A549 (cell line): ENCODE data around the gene SBF1.

Experiments used
- CTCF ChIP-seq: fragments of >200 bp; sonication (Bioruptor Twin); formaldehyde crosslinking; IDR thresholded peaks from 3 replicates; pipeline ENCODE4 v1.5.1; 2016
- MYC ChIP-seq: IDR thresholded peaks from 2 replicates; pipeline ENCODE4 v1.6.1; 2012; ENCODE audit warnings: mild to moderate bottlenecking, inconsistent platforms, low read length, improper control_type of control experiment, borderline replicate concordance
- POLR2A ChIP-seq: IDR thresholded peaks from 2 replicates; pipeline ENCODE4 v1.6.1; 2012; ENCODE audit warnings: mild to moderate bottlenecking, low read length
- RARB ChIP-seq: fragments of 250-450 bp; sonication (Bioruptor Pico); IDR thresholded peaks from 2 replicates; pipeline ENCODE4 v1.8.0; 2021; ENCODE audit warnings: mild to moderate bottlenecking, moderate library complexity
- REST ChIP-seq: fragments of 200-600 bp; sonication (generic); IDR thresholded peaks from 2 replicates; pipeline ENCODE4 v1.6.1; 2016; ENCODE audit warnings: antibody characterized with exemption, mild to moderate bottlenecking, moderate library complexity

DNA sequence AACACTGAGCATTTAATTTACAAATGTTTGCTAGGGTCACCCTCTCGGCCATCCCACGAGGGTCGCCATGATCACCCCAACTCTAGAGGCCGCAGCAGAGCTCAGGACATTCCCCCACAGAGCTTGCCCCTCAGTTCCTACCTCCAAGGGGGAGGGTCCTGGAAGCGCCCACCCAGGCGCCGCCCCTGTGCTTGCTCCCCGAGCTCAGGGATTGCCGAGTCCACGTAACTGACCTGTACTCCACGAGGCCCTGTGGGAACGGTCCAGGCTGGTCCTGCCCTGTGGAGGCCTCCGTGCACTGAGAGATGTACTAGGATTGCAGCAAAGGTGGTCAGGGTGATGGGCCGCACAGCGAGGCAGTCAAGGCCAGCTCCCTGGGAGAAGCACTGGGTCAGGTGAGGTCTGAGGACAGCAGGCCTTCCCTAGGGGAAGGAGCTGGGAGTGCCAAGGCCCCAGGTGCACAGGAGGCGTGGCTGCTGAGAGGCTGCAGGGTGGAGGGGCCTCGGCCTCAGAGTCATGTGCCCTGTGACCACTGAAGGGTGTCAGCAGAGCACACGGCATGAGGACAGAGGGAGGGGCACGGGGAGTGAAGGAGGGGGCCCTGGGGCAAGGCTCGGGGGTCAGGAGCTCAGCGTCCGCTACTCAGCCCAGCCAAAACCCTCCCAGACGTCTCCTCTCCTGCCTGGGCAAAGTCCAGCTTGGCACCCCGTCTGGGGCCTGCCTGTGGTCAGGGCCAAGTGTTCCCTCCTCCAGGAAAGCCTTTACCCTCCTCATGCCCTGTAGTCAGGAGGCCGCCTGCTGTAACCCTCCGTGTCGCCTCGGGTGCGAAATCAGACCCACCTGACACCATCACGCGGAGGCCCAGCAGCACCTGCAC lies 9.4 kb upstream of the SBF1 start:
- TF ChIP-seq RARB (CRISPR knock-in tag) (no peak), CTCF (no peak), REST (no peak), MYC (no peak), POLR2A (no peak)
